Motor neuron (in vitro differentiated cells): Measurements from ENCODE around the gene KLHL3. TPM values are rescaled to one million over a fixed set of nuclear protein-coding genes. Genes with fewer than 3 reads are reported as not detected.

Experiments used
- ATAC-seq, 8 experiments: fragments of 200-7000 bp; cut with Tn5 transposase; replicated peaks in 6 of 8; 2 replicates each; pipeline ENCODE4 v1.8.0; 2021; ENCODE audit warnings: mild to moderate bottlenecking in 8 of 8, moderate library complexity in 8 of 8
- H3K27ac ChIP-seq, 2 donors: fragments of 250-450 bp; sonication (Bioruptor Pico); 2 replicates each; pipeline ENCODE4 v1.9.0; 2021; ENCODE audit warnings: antibody characterized with exemption in 2 of 2, mild to moderate bottlenecking in 2 of 2, moderate library complexity in 1 of 2
- H3K4me1 ChIP-seq, 2 donors: fragments of 250-450 bp; sonication (Bioruptor Pico); replicated peaks in 1 of 2; 2 replicates each; pipeline ENCODE4 v1.6.1; 2021; ENCODE audit warnings: antibody characterized with exemption in 2 of 2, mild to moderate bottlenecking in 2 of 2, moderate library complexity in 1 of 2
- H3K4me3 ChIP-seq, 5 donors: fragments of 250-450 bp; sonication (Bioruptor Pico); 2 replicates each; pipeline ENCODE4 v1.9.0; 2021; ENCODE audit warnings: antibody characterized with exemption in 5 of 5, mild to moderate bottlenecking in 5 of 5, moderate library complexity in 4 of 5
- WGBS, 10 experiments: fragments of 450-650 bp; shearing (Covaris generic); methylation state at CpG; one replicate each; pipeline ENCODE4 v1.0.0; 2022; 5-methylcytosine and 5-hydroxymethylcytosine counted together
- in situ Hi-C, 9 experiments: fragments of 400-800 bp; cut with MboI; loops; one replicate each; pipeline ENCODE4 v1.15.0; 2021; ENCODE audit warnings: low sequenced_read_pairs in 9 of 9, low pct_unique_long_range_greater_than_20kb in 2 of 9; ENCODE audit not compliant: unreplicated experiment in 9 of 9
- total RNA-seq, 8 experiments: library from RNA; unstranded; fragments of 300-600 nt; gene quantifications; 2 replicates each; pipeline versions ENCODE4 v1.2.3 to v1.2.4, GENCODE V29; 2022

Gene KLHL3
- total RNA-seq, 8 experiments from 2014 or later = 2.3 to 7.2 (median 5.0) TPM

DNA sequence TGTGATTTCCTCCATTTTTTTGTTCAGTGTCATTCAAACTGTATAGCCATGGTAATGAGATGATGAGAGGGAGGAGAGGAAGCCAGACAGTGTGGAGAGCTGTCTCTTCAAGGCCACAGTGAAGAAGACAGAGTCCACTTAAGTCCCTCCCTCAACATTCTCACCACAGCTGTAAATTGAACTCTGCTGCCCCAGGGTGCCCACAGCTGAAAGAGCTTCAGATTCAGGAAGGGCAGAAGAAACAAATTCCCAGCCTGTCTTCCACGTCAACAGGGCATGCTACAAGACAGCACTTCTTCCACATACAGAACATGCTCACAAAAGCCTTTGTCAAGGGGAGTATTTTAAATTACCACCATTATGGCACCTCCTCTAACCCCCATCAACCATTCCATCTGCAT is 100.4 kb downstream of the KLHL3 start:
- Histone ChIP-seq H3K27ac (no peak overlapping the region), H3K4me3 (no peak overlapping the region), H3K4me1 (no peaks in the 10 kb centered on the region)
- ATAC-seq = peak in 2 of 8 experiments; percentile 50 to 64
- WGBS, 10 experiments = 20 to 100% (median 44%) methylated on average over 1 of the region's 1 CpG; no CpG with 5 or more reads in 5 of the 10 experiments
- in situ Hi-C loops = loop anchor here in 3 of 9 experiments (25.0 kb wide), 2 partner anchors 102 to 502 kb away; partner anchors contain the start of genes KLHL3 (in 3 of the 3) and NME5 (in 1 of the 3)

DNA sequence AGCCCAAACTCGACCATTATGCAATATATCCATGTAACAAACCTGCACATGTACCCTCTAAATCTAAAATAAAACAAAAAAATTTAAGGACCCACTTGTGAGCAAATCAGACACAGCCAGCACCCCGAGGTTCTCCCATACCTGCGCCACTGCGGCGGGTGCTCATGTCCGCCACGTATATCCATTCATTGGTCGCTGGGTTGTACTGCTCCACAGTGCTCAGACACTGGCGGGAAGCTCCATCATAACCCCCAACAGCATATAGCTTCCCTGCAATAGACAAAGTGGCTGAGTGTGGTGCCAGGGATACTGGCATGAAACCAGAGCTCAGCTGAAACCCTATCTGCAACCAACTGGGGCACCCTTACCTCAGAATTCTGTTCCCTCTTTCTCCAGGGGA is 102.0 kb downstream of the KLHL3 start:
- no peak for ATAC-seq
- no peaks in the 10 kb centered on the region for H3K4me1 ChIP-seq
- no peak overlapping the region for H3K4me3 ChIP-seq
- no peak overlapping the region for H3K27ac ChIP-seq
- in situ Hi-C loops = loop anchor here in 3 of 9 experiments (25.0 kb wide), 2 partner anchors 103 to 503 kb away; partner anchors contain the start of genes KLHL3 (in 3 of the 3) and NME5 (in 1 of the 3)
- WGBS, 10 experiments = 63 to 100% (median 86%) methylated on average over 1 to 9 of the region's 9 CpGs; no CpG with 5 or more reads in 2 of the 10 experiments

- Histone ChIP-seq H3K4me3 (no peak overlapping the region), H3K4me1 (no peaks in the 10 kb centered on the region), H3K27ac (no peak overlapping the region)
- ATAC-seq = no peak
- WGBS, 10 experiments = 33 to 100% (median 87%) methylated on average over 1 to 3 of the region's 3 CpGs; no CpG with 5 or more reads in 2 of the 10 experiments
- in situ Hi-C loops = loop anchor here in 3 of 9 experiments (25.0 kb wide), 2 partner anchors 105 to 505 kb away; partner anchors contain the start of genes KLHL3 (in 3 of the 3) and NME5 (in 1 of the 3)
Observed at GRCh38 chr5:137632716-137633115, 103.2 kb downstream of the KLHL3 start.

DNA sequence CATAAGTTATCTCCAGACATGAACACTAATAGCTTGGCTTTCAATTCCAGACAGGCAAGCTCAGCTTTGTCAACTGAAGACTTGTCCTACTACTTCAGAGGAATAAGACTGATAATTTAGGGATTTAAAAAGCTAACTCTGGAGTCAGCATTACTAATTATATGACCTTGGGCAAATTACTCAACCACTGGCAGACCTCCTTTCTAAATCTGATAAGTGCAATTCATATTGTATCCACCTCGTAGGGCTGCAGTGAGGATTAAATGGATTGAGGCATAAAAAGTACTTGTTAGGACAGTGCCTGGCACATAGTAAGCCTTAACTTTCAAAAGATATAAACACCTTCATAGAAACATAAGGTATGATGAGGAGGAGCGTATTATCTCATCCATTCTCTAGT is 104.4 kb downstream of the KLHL3 start:
- no peak for ATAC-seq
- Histone ChIP-seq H3K27ac (no peak overlapping the region), H3K4me3 (no peak overlapping the region), H3K4me1 (no peaks in the 10 kb centered on the region)
- in situ Hi-C loops = loop anchor here in 3 of 9 experiments (25.0 kb wide), 2 partner anchors 106 to 506 kb away; partner anchors contain the start of genes KLHL3 (in 3 of the 3) and NME5 (in 1 of the 3)
- WGBS, 10 experiments = 44 to 100% (median 86%) methylated on average over 1 to 2 of the region's 2 CpGs; no CpG with 5 or more reads in 2 of the 10 experiments

- 50 to 88% (median 71%) methylated on average over 1 to 3 of the region's 3 CpGs for WGBS, 10 experiments
- no peak overlapping the region for H3K4me3 ChIP-seq
- in situ Hi-C loops = loop anchor here in 3 of 9 experiments (25.0 kb wide), 2 partner anchors 106 to 506 kb away; partner anchors contain the start of genes KLHL3 (in 3 of the 3) and NME5 (in 1 of the 3)
- ATAC-seq = no peak
- no peak overlapping the region for H3K27ac ChIP-seq
- H3K4me1 ChIP-seq = no peaks in the 10 kb centered on the region
Observed at GRCh38 chr5:137630972-137631370, 104.9 kb downstream of the KLHL3 start.

GRCh38 chr5:137630216-137630971 is 105.5 kb downstream of the KLHL3 start:
- peak in 3 of 8 experiments; percentile 6 to 24 (median 7) for ATAC-seq
- H3K27ac ChIP-seq = no peak overlapping the region
- in situ Hi-C loops = loop anchor here in 3 of 9 experiments (25.0 kb wide), 2 partner anchors 107 to 507 kb away; partner anchors contain the start of genes KLHL3 (in 3 of the 3) and NME5 (in 1 of the 3)
- 52 to 100% (median 88%) methylated on average over 2 to 6 of the region's 10 CpGs; no CpG with 5 or more reads in 1 of the 10 experiments for whole genome bisulfite sequencing, 10 experiments
- no peaks in the 10 kb centered on the region for H3K4me1 ChIP-seq
- H3K4me3 ChIP-seq = no peak overlapping the region

DNA sequence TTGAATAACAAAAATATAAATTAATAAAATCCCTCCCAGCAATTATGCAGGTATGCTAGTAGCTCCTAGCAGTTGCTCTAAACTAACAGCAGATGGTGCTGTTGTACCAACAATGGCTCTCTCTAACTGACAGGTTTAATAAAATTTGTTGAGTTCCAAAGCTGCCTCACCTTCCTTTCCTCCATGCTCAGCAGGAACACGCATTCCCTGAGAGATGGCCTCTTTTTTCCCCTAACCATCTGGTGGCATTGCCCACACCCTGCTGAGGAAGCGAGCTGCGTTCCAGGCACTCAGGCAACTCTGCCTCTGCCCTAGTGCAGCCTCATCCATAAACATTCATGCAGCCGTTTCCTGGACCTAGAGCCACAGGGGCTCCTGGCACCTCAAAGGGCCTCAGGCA is 106.2 kb downstream of the KLHL3 start:
- 0 to 46% (median 0%) methylated on average over 1 to 3 of the region's 4 CpGs; no CpG with 5 or more reads in 2 of the 10 experiments for WGBS, 10 experiments
- H3K4me1 ChIP-seq = no peaks in the 10 kb centered on the region
- ATAC-seq = peak; percentile 84 to 96 (median 90)
- no peak overlapping the region for H3K4me3 ChIP-seq
- H3K27ac ChIP-seq = no peak overlapping the region
- in situ Hi-C loops = loop anchor here in 4 of 9 experiments (10.0 to 25.0 kb wide), 3 partner anchors 108 to 508 kb away; partner anchors contain the start of genes KLHL3 (in 3 of the 4) and NME5 (in 1 of the 4)

GRCh38 chr5:137627706-137628105 is 108.2 kb downstream of the KLHL3 start:
- Histone ChIP-seq H3K4me3 (no peak overlapping the region), H3K4me1 (no peaks in the 10 kb centered on the region), H3K27ac (no peak overlapping the region)
- ATAC-seq = no peak
- in situ Hi-C loops = loop anchor here in 4 of 9 experiments (10.0 to 25.0 kb wide), 3 partner anchors 110 to 510 kb away; partner anchors contain the start of genes KLHL3 (in 3 of the 4) and NME5 (in 1 of the 4)
- WGBS, 10 experiments = 80 to 100% (median 98%) methylated on average over 1 to 3 of the region's 3 CpGs; no CpG with 5 or more reads in 6 of the 10 experiments

DNA sequence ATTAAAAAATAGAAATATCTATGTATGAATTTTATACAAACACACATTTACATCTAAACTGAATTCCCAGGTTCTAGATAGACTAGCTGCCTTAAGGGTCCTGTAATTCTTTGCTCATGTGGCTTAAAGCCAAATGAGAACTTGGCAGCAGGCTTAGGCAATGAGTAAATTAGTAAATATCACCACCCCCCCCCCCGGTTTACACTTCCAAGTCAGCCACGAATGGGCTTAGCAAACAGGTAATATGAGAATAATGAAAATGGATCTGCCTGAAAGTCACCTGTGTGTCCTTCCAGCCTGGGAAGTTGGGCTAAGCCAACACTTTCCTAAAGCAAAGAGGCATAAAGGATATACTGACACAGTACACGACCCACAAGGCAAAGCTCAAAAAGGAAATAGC is 108.6 kb downstream of the KLHL3 start:
- ATAC-seq = no peak
- Histone ChIP-seq H3K27ac (no peak overlapping the region), H3K4me1 (no peaks in the 10 kb centered on the region), H3K4me3 (no peak overlapping the region)
- in situ Hi-C loops = loop anchor here in 4 of 9 experiments (10.0 to 25.0 kb wide), 3 partner anchors 110 to 510 kb away; partner anchors contain the start of genes KLHL3 (in 3 of the 4) and NME5 (in 1 of the 4)
- 0 to 91% (median 51%) methylated on average over 1 to 2 of the region's 3 CpGs for WGBS, 10 experiments

- in situ Hi-C loops = loop anchor here in 4 of 9 experiments (10.0 to 25.0 kb wide), 3 partner anchors 112 to 512 kb away; partner anchors contain the start of genes KLHL3 (in 3 of the 4) and NME5 (in 1 of the 4)
- WGBS, 10 experiments = 0 to 89% (median 70%) methylated on average over 1 to 3 of the region's 5 CpGs; no CpG with 5 or more reads in 1 of the 10 experiments
- no peak for ATAC-seq
- Histone ChIP-seq H3K4me1 (no peaks in the 10 kb centered on the region), H3K27ac (no peak overlapping the region), H3K4me3 (no peak overlapping the region)
Observed at GRCh38 chr5:137624786-137625349, 111.0 kb downstream of the KLHL3 start.

- peak in 3 of 8 experiments; percentile 16 to 65 (median 52) for ATAC-seq
- in situ Hi-C loops = loop anchor here in 1 of 9 experiments (10.0 kb wide), 1 partner anchor 122 kb away; no protein-coding TSS in a partner anchor
- no peak overlapping the region for H3K27ac ChIP-seq
Observed at GRCh38 chr5:137622850-137623249, 113.0 kb downstream of the KLHL3 start.

More at GRCh38 chr5:137622850-137623249, 113.0 kb downstream of the KLHL3 start:
- H3K4me1 ChIP-seq = no peaks in the 10 kb centered on the region
- 55 to 100% (median 81%) methylated on average over 1 to 4 of the region's 5 CpGs; no CpG with 5 or more reads in 4 of the 10 experiments for WGBS, 10 experiments
- no peak overlapping the region for H3K4me3 ChIP-seq
